H1 (cell line): Measurements from ENCODE around the gene C12orf76. TPM values are rescaled to one million over a fixed set of nuclear protein-coding genes. Genes with fewer than 3 reads are reported as not detected.

Experiments
- CTCF ChIA-PET: fragments of 300-600 bp; sonication (Branson Sonifier 250); formaldehyde crosslinking; loops from one replicate; lab custom pipeline; 2021; ENCODE audit not compliant: partially characterized antibody; lab: Charles Lee
- POLR2A ChIA-PET: fragments of 300-600 bp; sonication (Branson Sonifier 250); formaldehyde crosslinking; loops from one replicate; lab custom pipeline; 2021; ENCODE audit warnings: inconsistent platforms; ENCODE audit not compliant: partially characterized antibody; lab: Charles Lee
- DNase-seq, 2 experiments: peaks; one replicate each; pipeline versions ENCODE4 v3.0.0 to v3.0.0-alpha.2; 2010 to 2022; ENCODE audit warnings: low spot score in 2 of 2, low read depth in 1 of 2, mixed read lengths in 1 of 2
- FAIRE-seq: peaks from 2 replicates; lab custom pipeline; 2011; peaks lifted over from hg19 to GRCh38; lab: Jason Lieb, UNC
- H2AFZ ChIP-seq: 2 replicates; pipeline ENCODE4 v1.8.1; 2012; ENCODE audit warnings: low read length, inconsistent platforms
- H2AK5ac ChIP-seq: 2 replicates; pipeline ENCODE4 v1.6.1; 2013; ENCODE audit warnings: low read depth, low read length
- H2BK120ac ChIP-seq: replicated peaks from 2 replicates; pipeline ENCODE3; 2013; ENCODE audit warnings: low read depth, low read length, inconsistent platforms
- H2BK12ac ChIP-seq: 2 replicates; pipeline ENCODE4 v1.6.1; 2013; ENCODE audit warnings: low read depth, low read length
- H2BK15ac ChIP-seq: 2 replicates; pipeline ENCODE4 v1.6.1; 2013; ENCODE audit warnings: low read length
- H2BK20ac ChIP-seq: 2 replicates; pipeline ENCODE4 v1.6.1; 2013; ENCODE audit warnings: low read length
- H2BK5ac ChIP-seq: 2 replicates; pipeline ENCODE4 v1.6.1; 2013; ENCODE audit warnings: low read depth, low read length
- H3K14ac ChIP-seq: 2 replicates; pipeline ENCODE4 v1.6.1; 2013; ENCODE audit warnings: inconsistent platforms; ENCODE audit not compliant: insufficient read length
- H3K18ac ChIP-seq: 2 replicates; pipeline ENCODE4 v1.6.1; 2013; ENCODE audit warnings: low read length; ENCODE audit errors: extremely low read depth
- H3K23ac ChIP-seq: 2 replicates; pipeline ENCODE4 v1.6.1; 2013; ENCODE audit warnings: inconsistent platforms; ENCODE audit not compliant: insufficient read length
- H3K23me2 ChIP-seq: 2 replicates; pipeline ENCODE4 v1.6.1; 2013; ENCODE audit warnings: low read depth, low read length
- H3K27ac ChIP-seq: 2 replicates; pipeline ENCODE4 v1.6.1; 2011; ENCODE audit warnings: low read depth, low read length, inconsistent platforms
- H3K27me3 ChIP-seq, 4 experiments: replicated peaks in 1 of 4; 1 replicate in 1 of 4; 2 replicates in 3 of 4; pipeline versions ENCODE4 v1.6.1 to v1.8.1; 2011 to 2013; ENCODE audit warnings: low read length in 3 of 4, mild to moderate bottlenecking in 3 of 4, inconsistent platforms in 2 of 4, mixed read lengths in 2 of 4, moderate library complexity in 1 of 4; ENCODE audit not compliant: control insufficient read depth in 3 of 4, insufficient read depth in 3 of 4; ENCODE audit errors: extremely low read depth in 1 of 4
- H3K36me3 ChIP-seq, 4 experiments: 2 replicates each; pipeline versions ENCODE4 v1.6.1 to v1.8.1; 2011 to 2013; ENCODE audit warnings: mild to moderate bottlenecking in 4 of 4, low read length in 3 of 4, moderate library complexity in 2 of 4, control low read depth in 1 of 4, inconsistent platforms in 1 of 4; ENCODE audit not compliant: insufficient read depth in 4 of 4, control insufficient read depth in 2 of 4
- H3K4ac ChIP-seq: replicated peaks from 2 replicates; pipeline ENCODE3; 2013; ENCODE audit warnings: low read length, low read depth, mixed read lengths, inconsistent platforms; ENCODE audit not compliant: insufficient read length
- H3K4me1 ChIP-seq, 4 experiments: replicated peaks in 1 of 4; 1 replicate in 1 of 4; 2 replicates in 3 of 4; pipeline versions ENCODE4 v1.6.1 to v1.8.1; 2011 to 2013; ENCODE audit warnings: low read length in 3 of 4, inconsistent platforms in 2 of 4, mixed read lengths in 1 of 4; ENCODE audit not compliant: insufficient read depth in 4 of 4, control insufficient read depth in 3 of 4
- H3K4me2 ChIP-seq, 2 experiments: 2 replicates each; pipeline versions ENCODE4 v1.6.1 to v1.8.1; 2011 to 2013; ENCODE audit warnings: low read depth in 2 of 2, low read length in 2 of 2, control low read depth in 1 of 2, inconsistent platforms in 1 of 2, mild to moderate bottlenecking in 1 of 2; ENCODE audit not compliant: insufficient read depth in 1 of 2
- H3K4me3 ChIP-seq, 4 experiments: fragments of 200-600, 300-600 bp in 1 of 4; sonication (generic), shearing (Covaris generic), sonication (Bioruptor Twin) in 1 of 4; 2 replicates each; pipeline versions ENCODE4 v1.5.1 to v1.8.1; 2011 to 2016; ENCODE audit warnings: low read length in 4 of 4, low read depth in 3 of 4, control low read depth in 2 of 4, inconsistent platforms in 2 of 4, mild to moderate bottlenecking in 2 of 4, mixed read lengths in 1 of 4, moderate library complexity in 1 of 4; ENCODE audit not compliant: insufficient read depth in 2 of 4; ENCODE audit errors: extremely low read depth in 1 of 4
- H3K56ac ChIP-seq: replicated peaks from 2 replicates; pipeline ENCODE3; 2013; ENCODE audit warnings: low read depth, mild to moderate bottlenecking, mixed read lengths, low read length, inconsistent platforms; ENCODE audit not compliant: insufficient read length
- H3K79me1 ChIP-seq: 2 replicates; pipeline ENCODE4 v1.6.1; 2013; ENCODE audit warnings: low read depth, low read length, control low read depth
- H3K79me2 ChIP-seq, 2 experiments: 2 replicates each; pipeline versions ENCODE4 v1.6.1 to v1.8.1; 2012 to 2013; ENCODE audit warnings: low read length in 2 of 2, mild to moderate bottlenecking in 2 of 2, inconsistent platforms in 1 of 2; ENCODE audit not compliant: insufficient read depth in 2 of 2, control insufficient read depth in 1 of 2
- H3K9ac ChIP-seq, 4 experiments: replicated peaks in 1 of 4; 1 replicate in 1 of 4; 2 replicates in 3 of 4; pipeline versions ENCODE4 v1.6.1 to v1.8.1; 2011 to 2013; ENCODE audit warnings: low read depth in 3 of 4, low read length in 3 of 4, control low read depth in 2 of 4, mild to moderate bottlenecking in 2 of 4, moderate library complexity in 2 of 4, inconsistent platforms in 1 of 4; ENCODE audit errors: extremely low read depth in 1 of 4
- H3K9me3 ChIP-seq, 2 experiments: 2 replicates each; pipeline versions ENCODE4 v1.6.1 to v1.8.1; 2012 to 2013; ENCODE audit warnings: mild to moderate bottlenecking in 2 of 2, moderate library complexity in 2 of 2, control low read depth in 1 of 2, inconsistent platforms in 1 of 2, low read depth in 1 of 2, low read length in 1 of 2, mixed read lengths in 1 of 2; ENCODE audit not compliant: insufficient read depth in 2 of 2
- H4K20me1 ChIP-seq, 2 experiments: replicated peaks in 1 of 2; 2 replicates each; pipeline versions ENCODE3 to v1.8.1; 2011 to 2013; ENCODE audit warnings: inconsistent platforms in 2 of 2, low read length in 2 of 2, mild to moderate bottlenecking in 1 of 2; ENCODE audit not compliant: insufficient read depth in 2 of 2, control insufficient read depth in 1 of 2
- H4K5ac ChIP-seq: 2 replicates; pipeline ENCODE4 v1.6.1; 2013; ENCODE audit warnings: low read length, low read depth, mixed read lengths, inconsistent platforms; ENCODE audit not compliant: insufficient read length
- H4K8ac ChIP-seq: 2 replicates; pipeline ENCODE4 v1.8.0; 2013; ENCODE audit warnings: mild to moderate bottlenecking, moderate library complexity, low read length, inconsistent platforms; ENCODE audit not compliant: insufficient read depth; ENCODE audit errors: extremely low read depth
- H4K91ac ChIP-seq: replicated peaks from 2 replicates; pipeline ENCODE3; 2013; ENCODE audit warnings: low read length, mixed read lengths, inconsistent platforms; ENCODE audit not compliant: insufficient read length
- BRCA1 ChIP-seq: IDR thresholded peaks from 2 replicates; pipeline ENCODE4 v1.6.1; 2012; ENCODE audit warnings: low read depth, low read length, improper control_type of control experiment
- CTCF ChIP-seq, 3 experiments: IDR thresholded peaks; 1 replicate in 2 of 3; 2 replicates in 1 of 3; pipeline versions ENCODE4 v1.5.1 to v1.6.1; 2011; ENCODE audit warnings: low read length in 3 of 3, mild to moderate bottlenecking in 3 of 3, inconsistent platforms in 2 of 3, low read depth in 1 of 3, moderate library complexity in 1 of 3; ENCODE audit not compliant: insufficient read depth in 1 of 3; ENCODE audit errors: control extremely low read depth in 1 of 3
- KDM1A ChIP-seq: fragments of 200-600, 300-600 bp; sonication (generic); IDR thresholded peaks from 2 replicates; pipeline ENCODE4 v1.7.1; 2016; ENCODE audit warnings: mild to moderate bottlenecking, low read length, borderline replicate concordance
- KDM5A ChIP-seq: fragments of 200-600 bp; IDR thresholded peaks from 2 replicates; pipeline ENCODE4 v1.7.1; 2012; ENCODE audit warnings: mild to moderate bottlenecking, low read length, inconsistent platforms, mixed read lengths
- NRF1 ChIP-seq: IDR thresholded peaks from 2 replicates; pipeline ENCODE4 v1.6.1; 2011; ENCODE audit warnings: mild to moderate bottlenecking, low read depth, low read length, improper control_type of control experiment
- SIRT6 ChIP-seq: IDR thresholded peaks from one replicate; pipeline ENCODE4 v1.7.1; 2012; ENCODE audit warnings: low read length, inconsistent platforms
- SIX5 ChIP-seq: IDR thresholded peaks from 2 replicates; pipeline ENCODE4 v1.6.1; 2011; ENCODE audit warnings: mild to moderate bottlenecking, low read depth, low read length
- YY1 ChIP-seq: IDR thresholded peaks from 2 replicates; pipeline ENCODE4 v1.6.1; 2011; ENCODE audit warnings: low read depth, mild to moderate bottlenecking, low read length
- WGBS, 2 experiments: shearing (Covaris generic) in 1 of 2; methylation state at CpG; one replicate each; pipeline versions ENCODE4 v1.1.6 to v1.1.7; 2013 to 2015; ENCODE audit warnings: low lambda C conversion rate in 2 of 2, mixed read lengths in 2 of 2, inconsistent platforms in 1 of 2, low coverage in 1 of 2, missing lambda C conversion rate in 1 of 2; ENCODE audit not compliant: insufficient replicate concordance in 2 of 2, insufficient coverage in 1 of 2, insufficient read length in 1 of 2; ENCODE audit errors: extremely low coverage in 1 of 2, missing lambda C conversion rate in 1 of 2; 5-methylcytosine and 5-hydroxymethylcytosine counted together
- polyA plus RNA-seq, 7 experiments: library from polyadenylated mRNA; depleted of rRNA in 3 of 7; stranded (reverse) in 5 of 7; unstranded in 2 of 7; fragments of >200 nt in 5 of 7; fragments of 200-250 nt in 2 of 7; gene quantifications; 1 replicate in 5 of 7; 2 replicates in 1 of 7; 4 replicates in 1 of 7; pipeline versions ENCODE4 v1.2.1 to v1.2.3, GENCODE V29; 2011 to 2013; ENCODE audit warnings: missing spikeins in 2 of 7, mixed read lengths in 2 of 7
- total RNA-seq: library from RNA; stranded (reverse); fragmentation: NEBNext Ultra II Directional; extraction: Animal tissue kit (Norgen Biotek cat#: 25700); gene quantifications from 2 replicates; pipeline ENCODE4 v1.2.1, GENCODE V29; 2021

C12orf76 gene
- total and polyA plus RNA-seq, 2 of the 8 experiments (the other 6 are each of a cell fraction or from before 2014, with no cell fraction given): 14.4 to 18.6 TPM

DNA sequence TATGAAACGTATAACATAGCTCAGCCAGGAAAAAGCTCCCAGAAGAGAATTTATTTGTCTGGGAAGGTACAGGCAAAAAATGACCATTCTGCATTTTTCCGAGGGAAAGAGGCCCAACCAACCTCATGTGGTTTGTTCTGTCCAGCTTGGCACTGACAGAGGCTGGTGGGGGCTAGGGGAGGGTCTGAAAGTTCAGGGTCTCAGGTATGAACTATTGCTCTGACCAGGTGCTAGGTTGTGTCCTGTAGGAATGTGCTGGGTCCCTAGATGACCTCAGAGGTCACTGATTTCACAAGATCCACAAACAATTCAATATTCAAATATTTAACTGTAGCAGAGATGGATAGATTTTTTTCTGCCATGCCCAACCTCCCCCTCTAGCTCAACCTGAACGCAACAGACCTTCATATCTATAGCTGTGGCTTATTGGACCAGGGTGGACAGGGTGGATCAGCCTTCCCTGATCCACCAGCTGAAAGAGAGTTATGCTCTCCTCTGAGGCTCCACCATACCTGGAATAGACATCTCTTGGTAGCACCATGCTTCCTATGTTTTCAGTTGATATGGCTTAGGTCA lies 42.9 kb upstream of the C12orf76 start:
- no peak overlapping the region for H3K9ac ChIP-seq
- no peaks in the 10 kb centered on the region for H3K9me3 ChIP-seq
- no peaks in the 10 kb centered on the region for H3K79me2 ChIP-seq
- FAIRE-seq (no peak), DNase-seq (no peak)
- no peak overlapping the region for H2BK12ac ChIP-seq
- no peak overlapping the region for H3K27ac ChIP-seq
- H4K8ac ChIP-seq: no peak overlapping the region
- no peak overlapping the region for H3K4me2 ChIP-seq
- no peak overlapping the region for H3K4ac ChIP-seq
- no peak overlapping the region for H4K5ac ChIP-seq
- H3K4me1 ChIP-seq: no peaks in the 10 kb centered on the region
- H3K27me3 ChIP-seq: no peaks in the 10 kb centered on the region
- WGBS, 2 experiments: 92% methylated on average over 3 of the region's 3 CpGs; no CpG with 5 or more reads in 1 of the 2 experiments
- H3K23me2 ChIP-seq: no peaks in the 10 kb centered on the region; the same call in 1 of the 2 replicates
- no peak overlapping the region for H3K18ac ChIP-seq
- H2BK5ac ChIP-seq: no peak overlapping the region
- H2AFZ ChIP-seq: no peak overlapping the region
- no peaks in the 10 kb centered on the region for H3K79me1 ChIP-seq
- H3K23ac ChIP-seq: no peak overlapping the region
- no peak overlapping the region for H3K56ac ChIP-seq
- no peak overlapping the region for H2BK120ac ChIP-seq
- H2AK5ac ChIP-seq: no peak overlapping the region
- POLR2A ChIA-PET: no interaction called here
- TF ChIP-seq SIRT6 (no peak), KDM1A (no peak), NRF1 (no peak), YY1 (no peak), CTCF (IDR thresholded peaks at IDR 0.05; ENCODE audit: control extremely low read depth in 1 of 3, insufficient read depth in 1 of 3, low read depth in 1 of 3, low read length in 3 of 3) (no peak), SIX5 (no peak), BRCA1 (no peak), KDM5A (no peak)
- no peak overlapping the region for H3K14ac ChIP-seq
- no peak overlapping the region for H4K91ac ChIP-seq
- CTCF ChIA-PET: interaction anchor here (0.9 to 6.1 kb wide), 3 partner anchors 11 to 154 kb away, joined by 3 to 24 read pairs (median 5); no protein-coding TSS in a partner anchor
- H2BK20ac ChIP-seq: no peak overlapping the region
- H3K4me3 ChIP-seq: no peak overlapping the region
- no peaks in the 10 kb centered on the region for H3K36me3 ChIP-seq
- no peaks in the 10 kb centered on the region for H4K20me1 ChIP-seq
- no peak overlapping the region for H2BK15ac ChIP-seq
